Prostate gland (tissue), 2 donors: ENCODE results near the gene STK16.
A peak's percentile ranks its signal among the peaks of the same experiment; 100 is the strongest.

Experiments used
- POLR2AphosphoS5 ChIP-seq: sonication (generic); formaldehyde crosslinking; IDR thresholded peaks from one replicate; pipeline ENCODE4 v1.6.1; 2017; ENCODE audit warnings: antibody characterized with exemption
- TF ChIP-seq, protein P1 (sequence below), 4 experiments: fragments of 200-600 bp in 2 of 4; fragments of 450-650 bp in 2 of 4; sonication (generic) in 2 of 4; IDR thresholded peaks; 1 replicate in 3 of 4; 2 replicates in 1 of 4; pipeline ENCODE4 v1.5.1; 2016 to 2019; ENCODE audit warnings: antibody characterized with exemption in 4 of 4, mild to moderate bottlenecking in 2 of 4, moderate library complexity in 2 of 4

GRCh38 chr2:219218732-219219701, 26.3 kb upstream of the STK16 start, which contains the start of gene ABCB6:
- TF ChIP-seq POLR2AphosphoS5 = peak; percentile 94
- TF ChIP-seq, protein P1, sequence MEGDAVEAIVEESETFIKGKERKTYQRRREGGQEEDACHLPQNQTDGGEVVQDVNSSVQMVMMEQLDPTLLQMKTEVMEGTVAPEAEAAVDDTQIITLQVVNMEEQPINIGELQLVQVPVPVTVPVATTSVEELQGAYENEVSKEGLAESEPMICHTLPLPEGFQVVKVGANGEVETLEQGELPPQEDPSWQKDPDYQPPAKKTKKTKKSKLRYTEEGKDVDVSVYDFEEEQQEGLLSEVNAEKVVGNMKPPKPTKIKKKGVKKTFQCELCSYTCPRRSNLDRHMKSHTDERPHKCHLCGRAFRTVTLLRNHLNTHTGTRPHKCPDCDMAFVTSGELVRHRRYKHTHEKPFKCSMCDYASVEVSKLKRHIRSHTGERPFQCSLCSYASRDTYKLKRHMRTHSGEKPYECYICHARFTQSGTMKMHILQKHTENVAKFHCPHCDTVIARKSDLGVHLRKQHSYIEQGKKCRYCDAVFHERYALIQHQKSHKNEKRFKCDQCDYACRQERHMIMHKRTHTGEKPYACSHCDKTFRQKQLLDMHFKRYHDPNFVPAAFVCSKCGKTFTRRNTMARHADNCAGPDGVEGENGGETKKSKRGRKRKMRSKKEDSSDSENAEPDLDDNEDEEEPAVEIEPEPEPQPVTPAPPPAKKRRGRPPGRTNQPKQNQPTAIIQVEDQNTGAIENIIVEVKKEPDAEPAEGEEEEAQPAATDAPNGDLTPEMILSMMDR (IDR thresholded peaks at IDR 0.05) = no peak
